ENCODE measurements around the gene PRSS33. TPM values are rescaled to one million over a fixed set of nuclear protein-coding genes. Genes with fewer than 3 reads are reported as not detected.

Gene PRSS33
- total and polyA plus RNA-seq, 2 donors from 2014 or later, result not detected

GRCh38 chr16:2819939-2820835, 32.8 kb upstream of the PRSS33 start:
- H3K27ac ChIP-seq (ENCODE audit: low read depth in 2 of 2, low read length in 2 of 2), result no peak overlapping the region
- no peak for FAIRE-seq
- DNase-seq, result peak in 1 of 5 donors; percentile 25
- H3K36me3 ChIP-seq (ENCODE audit: control insufficient read depth in 2 of 3, insufficient read depth in 3 of 3, low read length in 3 of 3), result no peaks in the 10 kb centered on the region
- H3K9ac ChIP-seq (ENCODE audit: low read length in 3 of 3), result no peak overlapping the region
- no peaks in the 10 kb centered on the region for H3K4me1 ChIP-seq (ENCODE audit: control insufficient read depth in 2 of 3, insufficient read depth in 2 of 3, low read depth in 1 of 3, low read length in 3 of 3)
- no peaks in the 10 kb centered on the region for H3K27me3 ChIP-seq (ENCODE audit: control insufficient read depth, insufficient read depth, low read length)
- TF ChIP-seq CTCF (IDR thresholded peaks at IDR 0.05; ENCODE audit: borderline replicate concordance, extremely low read depth, insufficient read depth), result no peak
- H3K9me3 ChIP-seq (ENCODE audit: control insufficient read depth in 2 of 3, insufficient read depth in 1 of 3, low read length in 3 of 3), result no peaks in the 10 kb centered on the region
- intact Hi-C loops (cut with DNase I), result no loop called here
- no peak overlapping the region for H3K4me3 ChIP-seq (ENCODE audit: low read length in 3 of 3)

GRCh38 chr16:2819179-2819938, 32.0 kb upstream of the PRSS33 start:
- Histone ChIP-seq H3K4me3 (ENCODE audit: low read length in 3 of 3) (no peak overlapping the region), H3K4me1 (ENCODE audit: control insufficient read depth in 2 of 3, insufficient read depth in 2 of 3, low read depth in 1 of 3, low read length in 3 of 3) (no peaks in the 10 kb centered on the region), H3K9me3 (ENCODE audit: control insufficient read depth in 2 of 3, insufficient read depth in 1 of 3, low read length in 3 of 3) (no peaks in the 10 kb centered on the region), H3K9ac (ENCODE audit: low read length in 3 of 3) (no peak overlapping the region), H3K27ac (ENCODE audit: low read depth in 2 of 2, low read length in 2 of 2) (no peak overlapping the region), H3K36me3 (ENCODE audit: control insufficient read depth in 2 of 3, insufficient read depth in 3 of 3, low read length in 3 of 3) (no peaks in the 10 kb centered on the region), H3K27me3 (ENCODE audit: control insufficient read depth, insufficient read depth, low read length) (no peaks in the 10 kb centered on the region)
- intact Hi-C loops (cut with DNase I), result no loop called here
- FAIRE-seq (no peak), DNase-seq (no peak)
- TF ChIP-seq CTCF (IDR thresholded peaks at IDR 0.05; ENCODE audit: borderline replicate concordance, extremely low read depth, insufficient read depth), result no peak

- Histone ChIP-seq H3K36me3 (ENCODE audit: control insufficient read depth in 2 of 3, insufficient read depth in 3 of 3, low read length in 3 of 3) (no peaks in the 10 kb centered on the region), H3K4me1 (ENCODE audit: control insufficient read depth in 2 of 3, insufficient read depth in 2 of 3, low read depth in 1 of 3, low read length in 3 of 3) (no peaks in the 10 kb centered on the region), H3K9me3 (ENCODE audit: control insufficient read depth in 2 of 3, insufficient read depth in 1 of 3, low read length in 3 of 3) (no peaks in the 10 kb centered on the region), H3K9ac (ENCODE audit: low read length in 3 of 3) (no peak overlapping the region), H3K27ac (ENCODE audit: low read depth in 2 of 2, low read length in 2 of 2) (no peak overlapping the region), H3K4me3 (ENCODE audit: low read length in 3 of 3) (no peak overlapping the region), H3K27me3 (ENCODE audit: control insufficient read depth, insufficient read depth, low read length) (no peaks in the 10 kb centered on the region)
- FAIRE-seq (no peak), DNase-seq (peak in 1 of 5 donors; percentile 52)
- no peak for TF ChIP-seq CTCF (IDR thresholded peaks at IDR 0.05; ENCODE audit: borderline replicate concordance, extremely low read depth, insufficient read depth)
- intact Hi-C loops (cut with DNase I), result no loop called here
Measured at GRCh38 chr16:2818272-2818876, 31.0 kb upstream of the PRSS33 start.
